ENCODE data around the gene MYL5.
"Not testable (repeated sequence)": the region's sequence is repeated elsewhere in the genome, so short reads cannot be mapped to it uniquely, and the experiment has no call there.

MYL5 gene

DNA sequence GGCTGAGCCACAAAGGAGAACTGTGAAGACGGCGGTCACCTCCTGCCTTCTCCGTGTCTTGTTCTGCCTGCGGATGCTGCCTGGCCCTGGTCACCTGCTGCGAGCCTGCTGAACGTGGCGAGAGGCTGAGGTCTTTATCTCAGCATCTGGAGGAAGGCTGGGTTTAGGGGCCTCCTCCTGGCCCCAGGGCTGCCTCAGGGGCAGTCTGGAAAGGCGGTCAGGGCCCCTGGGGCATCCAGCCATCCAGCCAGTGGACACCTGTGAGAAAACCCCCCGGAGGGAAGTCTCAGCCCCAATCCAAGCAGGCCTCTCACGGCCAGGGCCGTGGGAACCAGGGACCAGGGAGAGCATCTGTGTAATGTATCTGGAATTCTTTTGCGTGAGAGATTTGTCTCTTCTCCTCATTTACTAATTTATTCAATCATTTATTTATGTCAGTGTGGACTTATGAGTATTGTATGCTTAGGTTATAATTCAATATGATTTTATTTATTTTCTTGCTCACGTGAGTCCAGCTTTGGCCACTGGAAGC lies 37.6 kb upstream of the MYL5 start:
- no peak for FAIRE-seq

DNA sequence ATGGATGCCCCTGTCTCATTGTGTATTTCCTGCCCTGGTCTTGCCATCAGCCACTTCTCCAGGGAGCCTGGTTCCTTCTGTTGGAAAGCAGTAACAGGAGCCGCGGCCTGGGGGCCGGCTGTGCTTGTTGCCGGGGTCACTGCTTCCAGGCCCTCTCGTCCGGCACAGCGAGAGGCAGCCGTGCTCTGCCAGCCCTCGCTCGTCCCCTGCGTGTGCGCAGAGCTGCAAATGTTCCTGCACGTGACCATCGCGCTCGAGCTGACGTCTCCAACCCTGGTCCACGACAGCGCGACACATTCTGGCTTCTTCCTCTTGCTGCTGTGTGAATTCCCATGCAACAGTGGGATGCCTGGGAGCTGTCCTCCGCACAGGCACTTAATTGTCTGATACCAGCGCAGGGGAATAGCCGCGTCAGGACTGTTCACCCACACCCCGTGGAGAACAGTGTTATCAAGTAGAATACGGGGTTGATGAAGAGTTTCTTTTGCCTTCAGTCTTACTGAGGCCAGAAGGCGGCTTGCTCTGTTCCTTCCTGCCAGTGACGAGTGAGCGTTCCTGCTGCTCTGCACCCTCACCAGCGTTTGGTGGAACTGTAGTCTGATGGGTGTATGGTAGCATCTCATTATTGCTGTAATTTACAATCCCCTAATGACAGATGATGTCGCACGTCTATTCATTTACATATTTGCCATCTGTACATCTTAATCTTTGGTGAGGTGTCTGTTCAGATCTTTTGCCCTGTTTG lies 36.6 kb upstream of the MYL5 start:
- no peak for FAIRE-seq

DNA sequence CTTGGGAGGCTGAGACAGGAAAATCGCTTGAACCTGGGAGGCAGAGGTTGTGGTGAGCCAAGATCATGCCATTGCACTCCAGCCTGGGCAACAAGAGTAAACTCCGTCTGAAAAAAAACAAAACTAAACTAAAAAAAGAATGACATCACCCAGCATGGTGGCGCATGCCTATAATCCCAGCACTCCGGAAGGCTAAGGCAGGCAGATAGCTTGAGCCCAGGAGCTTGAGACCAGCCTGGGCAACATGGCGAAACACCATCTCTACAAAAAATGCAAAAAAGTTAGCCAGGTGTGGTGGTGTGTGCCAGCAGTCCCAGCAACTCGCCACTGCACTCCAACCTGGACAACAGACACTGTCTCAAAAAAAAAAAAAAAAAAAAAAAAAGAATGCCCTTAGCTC lies 32.0 kb upstream of the MYL5 start:
- not testable (repeated sequence) for FAIRE-seq

DNA sequence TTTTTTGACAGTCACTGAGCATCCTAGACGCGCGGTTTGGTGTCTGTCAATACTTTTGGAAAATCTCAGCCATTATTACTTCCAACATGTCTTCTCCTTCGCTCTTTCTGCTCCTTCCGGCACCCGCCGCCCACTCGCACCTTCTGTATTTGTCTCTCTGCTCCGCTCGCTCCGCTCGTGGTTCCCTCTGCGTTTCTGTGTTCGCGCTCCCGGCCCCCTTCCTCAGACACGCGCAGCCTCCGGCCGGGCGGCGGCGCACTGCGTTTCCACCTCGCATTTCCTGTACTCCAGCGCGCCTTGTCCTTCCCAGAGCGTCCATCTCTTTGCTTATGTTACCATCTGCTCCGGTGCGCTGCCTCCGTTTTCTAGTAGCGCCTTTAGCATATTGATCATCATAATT lies 27.9 kb upstream of the MYL5 start:
- no peak for FAIRE-seq

DNA sequence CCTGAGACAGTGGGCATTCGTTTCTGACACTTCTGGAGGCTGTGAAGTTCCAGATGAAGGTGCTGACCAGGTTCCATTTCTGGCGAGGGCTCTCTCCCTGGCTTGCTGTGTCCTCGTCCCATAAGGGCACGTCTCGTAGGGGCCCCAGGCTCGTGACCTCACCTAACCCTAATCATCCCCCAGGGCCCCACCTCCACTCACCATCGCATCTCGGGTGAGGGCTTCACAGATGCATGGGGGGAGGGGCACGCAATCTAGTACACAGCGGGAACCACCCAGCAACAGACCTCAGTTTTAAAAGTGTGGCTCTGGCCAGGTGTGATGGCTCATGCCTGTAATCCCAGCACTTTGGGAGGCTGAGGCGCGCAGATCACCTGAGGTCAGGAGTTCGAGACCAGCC lies 26.9 kb upstream of the MYL5 start:
- no peak for FAIRE-seq

DNA sequence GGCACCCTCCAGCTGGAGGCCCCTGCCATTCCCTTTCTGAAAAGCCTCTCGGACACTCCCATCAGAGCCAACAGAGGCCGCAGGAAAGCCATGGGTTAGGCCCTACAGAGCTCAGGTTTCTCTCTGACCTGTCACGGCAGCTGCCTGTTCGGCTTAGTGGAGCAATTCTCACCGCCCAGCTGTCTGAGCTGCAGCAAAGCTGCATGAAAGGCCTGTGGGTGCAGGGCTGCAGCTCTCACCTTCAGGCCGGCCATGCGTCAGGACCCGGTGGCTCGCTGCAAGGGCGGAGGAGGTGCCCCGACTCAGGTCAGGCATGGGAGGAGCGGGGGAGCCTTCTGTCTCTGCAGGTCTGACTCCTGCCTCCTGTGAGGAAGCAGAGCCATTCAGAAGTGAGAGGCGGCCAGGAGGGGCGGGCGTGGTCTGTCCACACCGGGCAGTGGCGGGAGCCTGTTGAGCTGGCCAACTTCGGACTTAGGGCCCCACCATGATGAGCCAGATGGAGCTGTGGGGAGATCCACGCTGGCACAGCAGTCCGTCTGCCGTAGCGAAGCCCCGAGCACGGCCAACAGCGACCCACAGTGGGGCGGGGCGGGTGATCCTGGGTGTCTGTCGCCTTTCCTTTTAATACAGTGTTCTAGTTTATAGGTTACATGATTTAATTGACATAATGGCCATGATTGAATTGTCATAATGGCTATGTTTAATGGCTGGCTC lies 25.6 kb upstream of the MYL5 start:
- no peak for FAIRE-seq

DNA sequence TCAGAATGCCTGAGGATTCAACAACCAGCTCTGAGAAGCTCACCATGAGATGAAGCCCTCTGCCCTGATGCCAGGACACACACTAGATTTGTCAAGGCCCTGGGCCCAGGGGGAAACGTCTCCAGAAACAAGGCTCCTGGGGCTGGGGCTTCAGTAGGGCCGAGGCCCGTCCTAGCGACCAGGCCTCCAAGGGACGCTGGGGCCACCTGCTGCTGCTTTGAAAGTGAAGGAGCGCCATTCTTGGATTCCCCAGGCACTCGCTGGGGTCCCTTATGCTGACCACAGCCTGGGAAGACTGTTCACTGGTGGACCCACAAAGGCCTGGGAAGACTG lies 25.1 kb upstream of the MYL5 start:
- no peak for FAIRE-seq

DNA sequence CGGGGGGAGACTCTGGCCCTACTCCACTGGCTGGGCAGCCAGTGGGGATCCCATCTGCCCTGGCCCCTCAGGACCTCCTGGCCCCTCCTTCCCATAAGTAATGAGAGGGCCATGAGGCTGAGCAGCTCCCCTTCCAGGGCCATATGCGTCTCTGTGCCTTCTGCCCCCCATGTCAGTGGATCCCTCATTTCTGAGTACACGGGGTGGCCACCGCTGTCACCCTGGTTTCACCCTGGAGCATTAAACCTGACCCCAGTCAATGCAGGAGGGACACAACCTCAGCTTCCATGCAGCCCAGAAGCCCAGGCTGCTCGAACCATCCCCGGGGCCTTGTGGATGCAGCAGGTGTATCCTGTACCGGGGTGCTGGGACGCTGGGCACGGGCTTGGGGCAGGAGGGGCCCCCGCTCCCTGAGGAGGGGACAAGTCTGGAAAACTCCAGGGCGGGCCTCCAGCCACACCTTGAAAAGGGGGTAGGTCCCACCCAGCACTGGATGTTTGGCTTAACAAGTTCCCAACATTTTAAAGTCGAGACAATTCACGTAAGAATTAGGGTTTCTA lies 24.5 kb upstream of the MYL5 start:
- no peak for FAIRE-seq

DNA sequence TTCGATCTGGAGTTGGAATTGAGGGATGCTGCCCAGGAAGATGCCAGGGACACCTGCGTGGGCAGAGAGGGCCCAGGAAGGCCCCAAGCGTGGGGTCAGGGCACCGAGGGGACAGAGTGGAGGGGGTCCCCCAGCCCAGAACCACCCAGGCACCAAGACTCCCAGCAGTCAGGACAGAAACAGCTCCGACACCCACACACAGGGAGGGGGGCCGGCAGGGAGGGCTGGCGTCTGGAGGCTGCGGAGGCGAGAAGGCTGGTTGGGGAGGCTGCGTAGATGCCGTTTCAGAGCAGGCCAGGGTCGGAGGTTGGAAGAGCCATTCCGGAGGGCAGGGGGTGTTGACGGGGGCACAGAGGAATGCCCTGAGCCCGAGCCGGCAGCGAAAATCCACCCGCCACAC lies 23.9 kb upstream of the MYL5 start:
- no peak for FAIRE-seq

DNA sequence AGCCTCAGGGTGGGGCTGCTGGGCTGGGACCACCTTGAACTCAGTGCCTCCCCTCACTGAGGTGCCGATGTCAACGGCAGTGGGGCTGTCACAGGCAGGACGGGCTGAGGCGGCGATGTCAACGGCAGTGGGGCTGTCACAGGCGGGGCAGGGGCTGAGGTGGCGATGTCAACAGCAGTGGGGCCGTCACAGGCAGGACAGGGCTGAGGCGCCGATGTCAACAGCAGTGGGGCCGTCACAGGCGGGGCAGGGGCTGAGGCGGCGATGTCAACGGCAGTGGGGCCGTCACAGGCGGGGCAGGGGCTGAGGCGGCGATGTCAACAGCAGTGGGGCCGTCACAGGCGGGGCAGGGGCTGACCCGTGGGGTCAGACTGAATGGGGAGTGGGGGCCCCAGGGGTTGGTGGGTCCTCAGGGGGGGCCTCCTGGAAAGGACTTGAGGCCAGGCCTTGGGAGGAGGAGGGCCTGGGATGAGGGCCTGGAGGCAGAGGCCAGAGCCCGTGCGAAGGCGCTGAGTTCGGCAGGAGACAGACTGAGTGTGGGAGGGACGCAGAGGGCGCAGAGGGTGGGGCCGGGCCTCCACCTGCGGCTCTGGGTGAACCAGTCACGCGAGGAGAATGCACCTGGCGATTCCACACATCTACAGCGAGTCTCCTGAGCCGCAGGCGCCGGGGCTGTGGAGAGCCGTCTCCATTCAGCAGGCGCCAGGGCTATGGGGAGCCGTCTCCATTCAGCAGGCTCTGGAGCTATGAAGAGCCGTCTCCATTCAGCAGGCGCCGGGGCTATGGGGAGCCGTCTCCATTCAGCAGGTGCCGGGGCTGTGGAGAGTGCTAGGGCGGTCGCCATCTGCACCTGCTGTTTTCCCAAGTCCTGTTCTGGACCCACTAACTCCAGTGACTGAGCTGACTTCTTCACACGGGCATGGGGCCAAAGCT lies 23.1 kb upstream of the MYL5 start:
- no peak for FAIRE-seq

DNA sequence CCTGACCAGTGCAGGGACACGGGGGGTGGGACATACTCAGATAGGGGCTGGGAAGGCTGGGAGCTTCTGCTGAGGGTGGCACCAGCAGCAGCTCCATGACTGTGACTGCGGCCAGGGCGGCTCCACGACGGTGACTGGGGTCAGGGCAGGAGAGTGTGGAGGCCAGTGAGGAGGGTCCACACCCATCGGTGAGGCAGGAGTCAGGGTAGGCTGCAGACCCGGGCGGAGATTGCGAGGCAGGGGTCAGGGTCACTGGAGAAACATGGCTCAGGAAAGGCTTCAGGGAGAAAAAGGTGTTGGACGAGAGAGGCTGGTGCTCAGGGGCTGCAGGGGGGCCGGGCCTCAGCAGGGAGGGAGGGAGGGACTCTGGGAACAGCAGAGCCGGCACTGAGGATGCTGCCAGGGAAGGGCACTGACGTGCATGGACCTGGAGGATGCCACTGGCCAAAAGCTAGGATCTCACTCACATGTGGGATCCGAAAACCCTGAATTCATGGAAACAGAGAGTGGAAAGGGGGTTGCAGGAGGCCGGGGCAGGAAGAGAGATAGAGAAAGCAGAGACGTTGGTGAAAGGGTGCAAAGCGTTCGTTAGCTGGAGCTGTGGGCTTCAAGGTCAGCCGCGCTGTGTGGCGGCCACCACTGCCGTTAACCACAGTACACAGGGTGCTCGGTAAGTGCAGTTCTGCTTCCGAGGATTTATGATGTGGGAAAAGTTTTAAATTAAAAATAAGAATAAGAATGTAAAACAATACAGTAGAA lies 22.3 kb upstream of the MYL5 start:
- FAIRE-seq: no peak

DNA sequence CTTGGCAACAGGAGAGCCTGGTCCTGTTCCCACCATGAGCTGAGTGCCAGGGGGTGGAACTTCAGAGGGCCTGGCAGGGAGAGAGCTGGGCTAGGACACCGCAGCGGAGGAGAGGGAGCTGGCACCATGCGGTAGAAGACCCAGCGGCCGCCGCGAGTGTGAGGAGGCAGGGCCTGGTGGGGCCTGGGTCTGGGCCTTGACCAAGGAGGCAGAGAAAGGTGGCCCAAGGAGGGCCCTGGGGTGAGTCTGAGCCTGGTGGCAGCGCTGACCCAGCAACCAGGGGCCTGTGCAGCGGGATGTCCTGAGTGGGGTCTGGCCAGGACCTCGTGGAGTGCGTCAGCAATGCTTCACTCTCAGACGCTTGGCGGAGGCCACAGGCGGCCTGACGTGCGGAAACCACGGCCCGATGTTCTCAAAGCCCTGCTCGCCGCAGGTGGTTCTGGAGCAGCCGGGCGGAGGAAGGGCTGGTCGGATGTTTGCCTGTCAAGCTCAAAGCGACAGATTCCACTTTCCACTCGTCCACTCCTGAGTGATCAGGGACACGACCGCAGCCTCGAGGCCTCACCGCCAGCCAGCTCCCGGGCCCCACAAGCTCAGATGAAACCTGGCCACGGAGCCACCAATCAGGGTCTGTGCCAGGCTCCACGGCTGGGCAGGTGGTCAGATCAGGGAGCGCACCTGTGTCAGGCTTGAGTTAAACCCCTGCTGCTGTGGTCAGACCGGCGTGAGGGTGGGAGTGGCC lies 21.1 kb upstream of the MYL5 start:
- FAIRE-seq: no peak

DNA sequence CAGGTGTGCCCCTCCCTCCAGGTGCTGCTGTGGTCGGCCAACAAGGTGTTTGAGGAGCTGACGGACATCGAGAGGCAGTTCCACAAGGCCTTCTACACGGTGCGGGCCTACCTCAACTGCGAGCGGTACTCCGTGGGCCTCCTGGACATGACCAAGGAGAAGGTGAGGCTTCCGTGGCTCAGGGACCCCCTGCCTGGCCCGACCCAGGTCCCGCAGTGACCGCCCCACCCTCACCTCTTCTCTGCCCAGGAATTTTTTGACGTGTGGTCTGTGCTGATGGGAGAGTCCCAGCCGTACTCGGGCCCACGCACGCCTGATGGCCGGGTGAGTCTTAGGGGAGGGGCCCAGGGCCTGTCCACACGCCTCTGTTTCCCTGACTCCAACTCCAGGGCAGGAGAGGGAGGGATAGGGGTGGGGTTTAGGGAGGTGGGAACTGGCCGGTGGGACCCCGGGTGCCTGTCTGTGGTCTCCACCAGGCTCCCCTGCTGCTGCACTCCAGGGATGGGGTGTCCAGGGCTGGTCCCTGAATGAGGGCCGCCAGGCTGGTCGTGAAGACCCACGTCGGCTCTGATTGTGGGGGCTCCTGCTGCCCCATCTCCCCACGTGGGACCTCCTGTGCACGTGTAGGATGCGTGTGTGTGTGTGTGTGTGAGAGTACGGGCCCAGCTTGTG lies 20.4 kb upstream of the MYL5 start:
- no peak for FAIRE-seq

DNA sequence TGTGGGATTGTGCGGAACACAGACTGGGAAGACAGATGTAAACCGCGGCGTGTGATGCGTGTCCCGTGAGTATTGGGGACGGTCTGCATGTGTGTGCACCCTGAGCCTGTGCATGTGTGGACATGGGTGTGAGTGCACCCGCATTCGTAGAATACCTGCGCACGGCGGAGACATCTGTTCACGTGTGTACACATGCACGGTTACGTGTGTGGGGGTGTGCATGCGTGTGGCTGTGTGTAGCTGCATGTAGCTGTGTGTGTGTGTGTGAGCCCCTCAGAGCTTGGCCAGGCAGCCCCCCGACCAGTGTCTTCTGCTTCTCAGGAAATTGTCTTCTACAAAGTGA lies 19.9 kb upstream of the MYL5 start:
- no peak for FAIRE-seq

DNA sequence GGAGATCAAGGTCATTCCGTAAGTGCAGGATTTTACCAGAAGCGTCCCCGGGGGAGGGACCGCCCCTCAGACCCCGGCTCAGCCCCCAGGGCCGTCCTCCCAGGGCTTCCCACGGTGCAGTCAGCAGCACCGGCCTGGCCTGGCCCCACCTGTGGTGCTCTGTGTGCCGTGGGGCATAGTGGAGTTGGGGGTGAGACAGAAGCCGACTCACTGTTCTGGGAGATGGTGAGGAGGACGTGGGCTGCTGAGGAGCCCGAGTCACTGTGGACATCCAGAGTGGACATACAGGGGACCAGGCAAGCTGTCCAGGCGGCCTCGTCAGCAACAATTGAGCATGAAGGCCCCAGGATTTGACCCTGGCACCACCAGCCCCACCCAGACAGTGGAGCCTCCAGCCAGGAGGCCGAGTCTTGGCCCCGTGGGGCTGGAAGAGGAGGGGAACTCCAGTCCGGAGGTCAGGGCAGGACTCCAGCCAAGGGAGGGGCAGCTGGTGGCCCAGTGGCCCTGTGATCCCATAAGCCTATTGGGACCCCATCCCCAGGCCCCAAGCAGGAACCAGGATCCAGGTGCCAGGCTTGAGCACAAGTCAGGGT lies 19.4 kb upstream of the MYL5 start:
- no peak for FAIRE-seq

DNA sequence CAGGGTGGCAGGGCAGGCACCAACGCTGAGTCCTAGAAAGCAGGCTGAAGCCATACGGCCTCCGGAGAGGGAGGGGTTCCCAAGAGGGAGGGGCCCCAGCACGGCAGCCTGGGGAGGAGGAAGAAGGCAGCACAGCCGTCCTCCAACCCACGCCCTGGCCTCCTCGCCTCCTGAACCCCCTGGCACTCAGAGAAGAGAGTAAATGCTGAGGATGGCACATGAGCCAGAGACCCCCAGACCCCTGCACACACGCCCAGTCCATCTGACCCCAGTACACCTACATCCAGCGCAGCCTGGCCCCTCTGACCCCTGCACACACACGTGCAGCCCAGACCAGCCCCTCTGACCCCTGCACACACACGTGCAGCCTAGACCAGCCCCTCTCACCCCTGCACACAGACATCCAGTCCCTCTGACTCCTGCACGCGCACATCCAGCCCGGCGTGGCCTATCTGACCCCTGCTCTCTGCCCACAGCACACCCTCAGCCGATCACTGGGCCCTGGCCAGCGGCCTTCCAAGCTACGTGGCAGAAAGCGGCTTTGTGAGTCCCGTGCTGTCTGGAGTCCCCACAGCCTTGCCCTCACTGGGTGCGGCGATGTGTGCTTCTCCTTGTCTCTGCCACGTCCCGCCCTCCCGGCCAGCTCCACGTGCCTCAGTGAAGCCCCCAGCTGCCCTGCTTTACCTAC lies 18.7 kb upstream of the MYL5 start:
- FAIRE-seq: no peak

DNA sequence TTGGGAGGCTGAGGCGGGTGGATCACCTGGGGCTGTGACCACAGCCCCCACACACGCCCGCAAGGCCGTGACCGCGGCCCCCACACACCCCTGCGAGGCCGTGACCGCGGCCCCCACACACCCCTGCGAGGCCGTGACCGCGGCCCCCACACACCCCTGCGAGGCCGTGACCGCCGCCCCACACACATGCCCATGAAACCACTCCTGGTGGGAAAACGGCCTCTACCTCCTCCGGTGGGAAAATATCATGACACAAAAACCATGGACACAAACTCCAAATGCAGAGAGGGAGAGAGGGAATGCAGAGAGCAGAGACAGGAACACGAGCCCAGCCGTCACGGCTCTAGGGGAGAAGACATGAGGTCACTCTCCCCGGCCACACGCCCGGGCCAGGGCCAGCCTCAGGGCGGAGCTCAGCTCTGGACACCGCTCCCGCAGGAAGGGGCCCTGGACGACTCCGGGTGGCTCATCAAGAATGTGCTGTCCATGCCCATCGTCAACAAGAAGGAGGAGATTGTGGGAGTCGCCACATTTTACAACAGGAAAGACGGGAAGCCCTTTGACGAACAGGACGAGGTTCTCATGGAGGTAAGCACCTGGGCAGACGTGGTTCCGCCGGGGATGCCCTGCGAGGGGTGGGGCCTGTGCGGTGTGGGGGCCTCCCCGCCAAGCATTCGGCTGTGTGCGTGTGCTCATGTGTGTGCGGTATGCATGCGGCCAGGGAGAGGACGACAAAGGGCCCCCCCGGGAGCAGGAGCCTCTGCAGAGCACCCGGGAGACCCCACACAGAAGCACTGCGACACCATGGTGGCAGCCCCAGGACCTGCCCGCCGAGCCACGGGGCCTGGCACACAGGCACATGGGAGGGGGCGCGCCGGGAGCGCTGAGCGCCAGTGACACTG lies 17.7 kb upstream of the MYL5 start:
- FAIRE-seq: no peak

DNA sequence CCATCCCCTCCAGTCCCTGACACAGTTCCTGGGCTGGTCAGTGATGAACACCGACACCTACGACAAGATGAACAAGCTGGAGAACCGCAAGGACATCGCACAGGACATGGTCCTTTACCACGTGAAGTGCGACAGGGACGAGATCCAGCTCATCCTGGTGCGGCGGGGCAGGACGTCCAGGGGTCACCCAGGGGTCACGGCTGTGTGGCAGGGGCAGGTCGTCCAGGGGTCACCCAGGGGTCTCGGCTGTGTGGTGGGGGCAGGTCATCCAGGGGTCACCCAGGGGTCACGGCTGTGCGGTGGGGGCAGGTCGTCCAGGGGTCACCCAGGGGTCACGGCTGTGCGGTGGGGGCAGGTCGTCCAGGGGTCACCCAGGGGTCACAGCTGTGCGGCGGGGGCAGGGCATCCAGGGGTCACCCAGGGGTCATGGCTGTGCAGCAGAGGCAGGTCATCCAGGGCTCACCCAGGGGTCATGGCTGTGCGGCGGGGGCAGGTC lies 17.0 kb upstream of the MYL5 start:
- FAIRE-seq: no peak
